GM12874 (cell line): ENCODE data around the gene SREBF1.

Experiments
- TF ChIP-seq, protein P1 (sequence below): IDR thresholded peaks from 2 replicates; pipeline ENCODE4 v1.5.1; 2011; ENCODE audit warnings: low read depth, mild to moderate bottlenecking, control low read depth, low read length, moderate library complexity; ENCODE audit not compliant: insufficient read depth

Gene SREBF1

DNA sequence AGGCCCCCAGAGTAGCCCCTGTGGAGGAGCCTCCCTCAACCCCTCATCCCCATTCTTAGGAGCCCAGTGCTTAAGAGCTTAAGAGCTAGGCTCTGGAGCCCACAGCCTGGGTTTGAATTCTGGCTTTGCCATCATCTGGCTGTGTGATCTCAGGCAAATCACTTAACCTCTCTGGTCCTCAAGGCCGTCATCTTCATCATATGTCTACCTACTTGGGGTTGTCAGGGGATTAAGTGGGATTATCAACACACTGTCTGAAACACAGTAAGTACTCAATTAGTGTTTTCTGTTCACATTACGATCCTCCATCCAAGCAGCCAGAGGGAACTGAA, 4.8 kb downstream of the SREBF1 start:
- TF ChIP-seq, protein P1, sequence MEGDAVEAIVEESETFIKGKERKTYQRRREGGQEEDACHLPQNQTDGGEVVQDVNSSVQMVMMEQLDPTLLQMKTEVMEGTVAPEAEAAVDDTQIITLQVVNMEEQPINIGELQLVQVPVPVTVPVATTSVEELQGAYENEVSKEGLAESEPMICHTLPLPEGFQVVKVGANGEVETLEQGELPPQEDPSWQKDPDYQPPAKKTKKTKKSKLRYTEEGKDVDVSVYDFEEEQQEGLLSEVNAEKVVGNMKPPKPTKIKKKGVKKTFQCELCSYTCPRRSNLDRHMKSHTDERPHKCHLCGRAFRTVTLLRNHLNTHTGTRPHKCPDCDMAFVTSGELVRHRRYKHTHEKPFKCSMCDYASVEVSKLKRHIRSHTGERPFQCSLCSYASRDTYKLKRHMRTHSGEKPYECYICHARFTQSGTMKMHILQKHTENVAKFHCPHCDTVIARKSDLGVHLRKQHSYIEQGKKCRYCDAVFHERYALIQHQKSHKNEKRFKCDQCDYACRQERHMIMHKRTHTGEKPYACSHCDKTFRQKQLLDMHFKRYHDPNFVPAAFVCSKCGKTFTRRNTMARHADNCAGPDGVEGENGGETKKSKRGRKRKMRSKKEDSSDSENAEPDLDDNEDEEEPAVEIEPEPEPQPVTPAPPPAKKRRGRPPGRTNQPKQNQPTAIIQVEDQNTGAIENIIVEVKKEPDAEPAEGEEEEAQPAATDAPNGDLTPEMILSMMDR: no peak

DNA sequence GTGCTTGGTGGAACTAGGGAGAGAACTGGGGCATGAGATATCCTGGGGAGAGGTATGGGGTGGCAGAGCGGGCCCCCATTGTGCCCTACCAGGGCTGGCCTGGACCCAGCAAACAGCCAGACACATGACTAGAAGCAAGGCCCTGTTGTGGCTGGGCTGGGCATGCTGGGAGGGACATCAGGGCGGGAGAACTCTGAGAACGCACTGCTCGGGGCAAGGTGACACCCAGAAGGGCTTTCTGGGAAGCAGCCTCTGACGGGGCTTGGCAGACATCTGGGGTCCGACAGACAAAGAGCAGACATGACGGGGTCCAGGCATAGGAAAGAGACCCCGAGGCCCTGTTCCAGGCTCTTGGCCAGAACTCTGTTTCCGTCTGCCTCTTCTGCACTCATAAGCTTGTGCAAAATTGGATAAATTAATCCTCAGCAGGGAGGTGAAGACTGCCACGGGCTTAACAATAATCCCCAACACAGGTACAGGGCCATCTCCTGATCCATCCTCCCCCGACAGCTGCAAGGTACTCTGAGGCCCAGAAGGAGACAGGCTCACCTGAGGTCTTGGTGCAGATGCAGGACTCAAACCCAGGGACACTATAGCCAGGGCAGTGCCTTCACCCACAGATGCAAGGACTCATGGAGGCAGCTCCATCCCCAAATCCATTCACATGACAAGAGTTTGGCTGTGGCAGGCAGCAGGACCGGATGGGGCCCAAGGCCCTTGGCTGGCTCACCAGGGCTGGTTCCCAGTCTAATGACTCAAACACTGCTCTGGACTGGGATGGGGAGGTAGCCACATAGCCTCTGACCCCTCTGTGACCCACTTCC, 5.4 kb downstream of the SREBF1 start:
- TF ChIP-seq, protein P1: no peak

DNA sequence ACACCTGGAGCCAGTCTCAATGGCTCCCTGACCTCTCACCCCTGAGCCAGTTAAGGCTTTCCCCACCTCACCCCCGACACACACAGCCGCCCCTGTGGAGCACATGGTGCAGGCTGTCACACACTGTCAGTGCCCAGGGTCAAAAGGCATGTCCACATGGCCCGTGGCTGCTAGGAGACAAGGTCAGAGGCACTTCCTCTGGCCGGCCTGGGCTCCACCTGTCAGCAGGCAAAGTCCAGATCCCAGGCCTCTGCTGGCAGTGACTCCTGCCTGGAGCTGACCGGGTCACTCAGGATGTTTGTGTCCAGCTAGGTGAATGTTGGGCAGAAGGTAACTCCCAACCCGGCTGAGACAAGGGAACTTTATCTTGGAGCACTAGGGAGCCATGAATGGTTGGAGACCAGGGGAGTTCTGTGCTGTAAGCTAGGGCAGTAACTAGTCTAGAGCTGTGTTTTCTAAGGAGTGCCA, 6.0 kb downstream of the SREBF1 start:
- TF ChIP-seq, protein P1: no peak

DNA sequence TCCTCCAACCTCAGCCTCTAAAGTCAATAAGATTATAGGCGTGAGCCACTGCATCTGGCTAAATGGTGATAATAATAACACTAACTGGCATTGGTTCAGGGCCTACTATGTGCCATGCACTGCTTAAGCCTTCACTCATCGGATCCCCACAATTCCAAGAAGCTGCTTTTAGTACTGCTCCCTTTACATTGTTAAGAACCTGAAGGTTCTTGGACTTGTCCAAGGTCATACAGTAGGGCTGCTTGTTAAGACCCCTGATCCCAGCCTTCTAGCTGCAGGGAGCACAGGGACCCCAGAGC, 6.6 kb downstream of the SREBF1 start:
- TF ChIP-seq, protein P1: no peak

DNA sequence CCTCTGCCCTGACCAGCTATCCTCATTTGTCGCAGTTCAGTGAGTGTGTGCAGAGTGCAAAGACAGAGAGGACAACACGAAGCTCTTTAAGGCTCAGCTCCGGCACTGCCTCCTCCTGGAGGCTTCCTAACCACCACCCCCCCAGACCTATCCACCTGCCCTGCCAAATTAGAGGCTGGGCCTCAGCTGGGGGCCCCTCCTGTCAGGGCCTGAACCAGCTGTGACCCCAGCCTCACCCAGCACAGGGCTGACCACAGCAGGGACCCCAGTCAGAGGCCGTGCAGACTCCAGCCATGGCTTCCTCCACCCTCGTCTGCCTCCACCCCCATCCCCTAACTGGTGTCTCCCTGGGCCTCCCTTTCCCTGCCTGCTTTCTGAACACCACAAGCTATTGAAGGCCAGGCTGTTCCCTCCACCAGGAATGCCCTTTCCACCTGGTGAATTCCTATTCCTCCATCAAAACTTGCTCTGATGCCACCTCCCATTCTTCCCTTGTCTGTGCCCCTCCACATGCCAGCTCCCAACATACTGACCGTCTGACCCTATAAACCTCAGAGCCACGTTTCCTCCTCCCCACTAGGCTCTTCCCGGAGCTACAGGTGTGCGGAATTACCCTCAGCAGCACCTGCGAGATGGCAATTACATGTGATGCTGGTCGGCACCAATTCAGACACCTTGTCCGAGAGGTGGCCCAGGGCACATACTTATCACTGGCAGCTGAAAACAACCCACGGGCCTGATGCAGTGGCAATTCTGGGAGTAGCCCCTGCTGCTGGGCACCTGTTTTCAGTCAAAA, 8.8 kb downstream of the SREBF1 start:
- TF ChIP-seq, protein P1: no peak

DNA sequence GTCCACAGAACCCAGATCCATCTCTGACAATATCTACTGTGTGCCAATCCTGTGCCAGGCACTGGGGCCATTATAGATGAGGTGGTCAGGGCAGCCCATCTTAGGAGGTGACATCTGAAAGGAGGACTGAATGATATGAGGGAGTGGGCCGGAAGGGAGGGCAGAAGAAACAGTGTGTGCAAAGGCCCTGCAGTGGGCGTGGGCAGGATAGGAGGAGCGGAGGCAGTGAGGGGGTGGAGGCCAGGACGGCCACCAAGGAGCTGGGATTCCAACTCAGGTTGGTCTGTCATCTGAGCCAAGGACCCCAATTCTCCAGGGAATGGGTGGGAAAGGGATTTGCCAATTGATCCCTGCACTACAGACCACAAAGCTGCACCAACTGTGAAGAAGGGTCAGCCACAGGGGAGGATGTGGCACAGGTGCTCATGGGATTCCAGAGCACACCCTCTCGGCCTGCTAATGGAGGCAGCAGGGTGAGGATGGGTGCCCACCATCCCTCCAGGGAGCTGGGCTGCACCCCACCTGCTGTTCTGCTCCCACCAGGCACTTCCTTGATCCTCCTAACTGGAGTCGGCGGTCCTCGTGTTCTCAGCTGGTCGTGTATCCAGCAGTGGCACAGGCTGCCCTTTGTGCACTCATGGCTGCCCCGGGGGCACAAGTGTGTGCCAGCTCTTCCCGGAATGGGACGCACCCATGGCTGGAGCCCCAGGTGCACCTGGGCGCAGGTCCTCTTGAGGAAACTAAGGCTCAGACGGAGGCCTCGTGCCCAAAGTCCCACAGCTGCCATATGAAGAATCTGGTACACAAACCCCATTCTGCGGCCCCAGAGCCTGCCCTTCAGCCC, 9.6 kb downstream of the SREBF1 start:
- TF ChIP-seq, protein P1: no peak

DNA sequence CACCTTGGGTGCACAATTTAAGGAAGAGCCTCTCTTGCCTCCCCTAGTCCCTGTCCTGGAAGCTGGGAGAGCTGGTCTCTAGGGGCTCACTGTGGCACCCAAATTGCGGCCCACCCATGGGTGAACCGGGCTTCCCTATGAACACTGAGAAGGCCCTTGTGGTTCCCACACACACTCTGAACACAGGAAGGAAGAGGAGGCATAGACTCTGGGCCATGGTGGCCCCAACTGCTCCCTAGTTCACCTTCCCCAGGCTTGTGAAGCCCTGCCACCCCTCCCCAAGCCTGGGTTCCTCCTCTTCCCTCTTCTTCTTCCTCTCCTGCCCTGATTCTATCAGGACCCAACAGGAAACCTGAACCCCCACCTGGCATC, 10.5 kb downstream of the SREBF1 start:
- TF ChIP-seq, protein P1: no peak
